DND-41 (cell line): ENCODE results near the gene MRPL24.
A peak's percentile ranks its signal among the peaks of the same experiment; 100 is the strongest.

ENCODE experiments used
- ATAC-seq: fragments of 200-7000 bp; cut with Tn5 transposase; 3 replicates; pipeline ENCODE4 v1.9.1; 2021; ENCODE audit warnings: low read depth; ENCODE audit not compliant: insufficient read depth
- DNase-seq: peaks from one replicate; pipeline ENCODE4 v3.0.0-alpha.2; 2020
- H2AFZ ChIP-seq: 2 replicates; pipeline ENCODE4 v1.6.0; 2012; ENCODE audit warnings: low read depth, low read length
- H3K27ac ChIP-seq: 2 replicates; pipeline ENCODE4 v1.5.1; 2012; ENCODE audit warnings: low read length, inconsistent platforms
- H3K27me3 ChIP-seq: fragments of 200-600 bp; sonication (generic); 2 replicates; pipeline ENCODE4 v1.6.0; 2012; ENCODE audit warnings: low read length, mild to moderate bottlenecking, inconsistent platforms; ENCODE audit not compliant: insufficient read depth, poor library complexity
- H3K36me3 ChIP-seq: 2 replicates; pipeline ENCODE4 v1.5.1; 2012; ENCODE audit warnings: low read length, inconsistent platforms; ENCODE audit not compliant: insufficient read depth
- H3K4me1 ChIP-seq: 2 replicates; pipeline ENCODE4 v1.5.1; 2012; ENCODE audit warnings: mild to moderate bottlenecking, low read length; ENCODE audit not compliant: insufficient read depth
- H3K4me2 ChIP-seq: 2 replicates; pipeline ENCODE4 v1.6.0; 2012; ENCODE audit warnings: mild to moderate bottlenecking, moderate library complexity, low read length, inconsistent platforms; ENCODE audit not compliant: insufficient read depth
- H3K4me3 ChIP-seq, 2 experiments: fragments of 200-600 bp in 1 of 2; shearing (Covaris generic) in 1 of 2; 2 replicates each; pipeline ENCODE4 v1.5.1; 2012 to 2016; ENCODE audit warnings: inconsistent platforms in 2 of 2, low read length in 2 of 2, mild to moderate bottlenecking in 2 of 2, low read depth in 1 of 2, moderate library complexity in 1 of 2
- H3K79me2 ChIP-seq: 2 replicates; pipeline ENCODE4 v1.6.0; 2012; ENCODE audit warnings: low read length, inconsistent platforms; ENCODE audit not compliant: insufficient read depth
- H3K9ac ChIP-seq: 2 replicates; pipeline ENCODE4 v1.6.0; 2012; ENCODE audit warnings: low read depth, mild to moderate bottlenecking, inconsistent platforms, low read length, moderate library complexity
- H3K9me3 ChIP-seq: 2 replicates; pipeline ENCODE4 v1.5.1; 2012; ENCODE audit warnings: low read length, moderate library complexity, mild to moderate bottlenecking, inconsistent platforms; ENCODE audit not compliant: insufficient read depth, severe bottlenecking
- H4K20me1 ChIP-seq: 2 replicates; pipeline ENCODE4 v1.6.0; 2012; ENCODE audit warnings: low read length; ENCODE audit not compliant: insufficient read depth
- CTCF ChIP-seq: IDR thresholded peaks from 2 replicates; pipeline ENCODE4 v1.5.1; 2012; ENCODE audit warnings: borderline replicate concordance, low read length, moderate library complexity, mild to moderate bottlenecking; ENCODE audit not compliant: poor library complexity, severe bottlenecking; ENCODE audit errors: extremely low read depth
- EZH2 ChIP-seq: IDR thresholded peaks from 3 replicates; pipeline ENCODE4 v1.6.1; 2012; ENCODE audit warnings: borderline replicate concordance, low read depth, mild to moderate bottlenecking, moderate library complexity, low read length, inconsistent platforms; ENCODE audit not compliant: severe bottlenecking

MRPL24 gene

GRCh38 chr1:156746406-156746727 lies 5.5 kb upstream of the MRPL24 start:
- peaks cover 64% of the 10 kb centered on the region for H3K4me1 ChIP-seq
- H3K4me3 ChIP-seq = no peak overlapping the region
- no peak for ATAC-seq
- H3K27ac ChIP-seq = no peak overlapping the region
- H3K79me2 ChIP-seq = peaks cover 75% of the 10 kb centered on the region
- no peaks in the 10 kb centered on the region for H3K9me3 ChIP-seq
- no peak overlapping the region for H2AFZ ChIP-seq
- no peak overlapping the region for H3K9ac ChIP-seq
- peaks cover 56% of the 10 kb centered on the region for H4K20me1 ChIP-seq
- no peak for DNase-seq
- H3K36me3 ChIP-seq = peaks cover 73% of the 10 kb centered on the region
- TF ChIP-seq EZH2 (no peak), CTCF (no peak)
- H3K4me2 ChIP-seq = peak overlapping the region; percentile 34; the same call in 1 of the 2 replicates
- no peaks in the 10 kb centered on the region for H3K27me3 ChIP-seq

GRCh38 chr1:156745881-156746280 lies 5.0 kb upstream of the MRPL24 start:
- TF ChIP-seq CTCF (no peak), EZH2 (no peak)
- Histone ChIP-seq H3K4me1 (peaks cover 66% of the 10 kb centered on the region), H3K9ac (no peak overlapping the region), H3K27ac (no peak overlapping the region), H3K4me2 (peak overlapping the region; percentile 34; the same call in 1 of the 2 replicates), H3K79me2 (peaks cover 70% of the 10 kb centered on the region), H3K4me3 (no peak overlapping the region), H3K9me3 (no peaks in the 10 kb centered on the region), H3K27me3 (no peaks in the 10 kb centered on the region), H2AFZ (no peak overlapping the region), H3K36me3 (peaks cover 73% of the 10 kb centered on the region), H4K20me1 (peaks cover 56% of the 10 kb centered on the region)
- ATAC-seq = no peak
- no peak for DNase-seq

GRCh38 chr1:156744786-156745419 lies 4.0 kb upstream of the MRPL24 start:
- no peak overlapping the region for H3K27ac ChIP-seq
- no peak overlapping the region for H3K4me3 ChIP-seq
- ATAC-seq (no peak), DNase-seq (no peak)
- H3K79me2 ChIP-seq = peaks cover 70% of the 10 kb centered on the region
- TF ChIP-seq CTCF (no peak), EZH2 (no peak)
- H2AFZ ChIP-seq = no peak overlapping the region
- H3K9me3 ChIP-seq = no peaks in the 10 kb centered on the region
- peaks cover 65% of the 10 kb centered on the region for H3K4me1 ChIP-seq
- no peak overlapping the region for H3K4me2 ChIP-seq
- peaks cover 51% of the 10 kb centered on the region for H4K20me1 ChIP-seq
- no peaks in the 10 kb centered on the region for H3K27me3 ChIP-seq
- H3K36me3 ChIP-seq = peaks cover 72% of the 10 kb centered on the region
- no peak overlapping the region for H3K9ac ChIP-seq
